Endothelial cell of umbilical vein (primary cell): ENCODE results near the gene ARHGEF39. TPM values are rescaled to one million over a fixed set of nuclear protein-coding genes. Genes with fewer than 3 reads are reported as not detected.
A peak's percentile ranks its signal among the peaks of the same experiment; 100 is the strongest.

Source experiments
- BruUV-seq: library from RNA; stranded (reverse); fragments of 400-500 nt; replicated peaks from 2 replicates; lab custom pipeline; 2021; lab: Mats Ljungman, UMichigan
- CTCF ChIA-PET: fragments of 300-600, 350-600 bp; sonication (Branson Sonifier 250); formaldehyde crosslinking; loops from one replicate; lab custom pipeline; 2021; ENCODE audit warnings: antibody characterized with exemption, inconsistent platforms; lab: Charles Lee
- POLR2A ChIA-PET: fragments of 300-600, 350-600 bp; sonication (Branson Sonifier 250); formaldehyde crosslinking; loops from one replicate; lab custom pipeline; 2021; ENCODE audit warnings: antibody characterized with exemption, inconsistent platforms; lab: Charles Lee
- DNase-seq: peaks from one replicate; pipeline ENCODE4 v3.0.0-alpha.2; 2011; ENCODE audit warnings: low read depth, low spot score
- FAIRE-seq: peaks from 2 replicates; lab custom pipeline; 2011; peaks lifted over from hg19 to GRCh38; lab: Jason Lieb, UNC
- H2AFZ ChIP-seq: 2 replicates; pipeline ENCODE4 v1.6.0; 2012; ENCODE audit warnings: low read depth, low read length, control low read depth, inconsistent platforms
- H3K27ac ChIP-seq: 2 replicates; pipeline ENCODE4 v1.5.1; 2011; ENCODE audit warnings: low read depth, mild to moderate bottlenecking, control low read depth, low read length, moderate library complexity; ENCODE audit not compliant: insufficient read depth
- H3K27me3 ChIP-seq, 2 experiments: 2 replicates each; pipeline versions ENCODE4 v1.6.0 to v1.6.1; 2011; ENCODE audit warnings: low read length in 2 of 2, mixed read lengths in 1 of 2; ENCODE audit not compliant: control insufficient read depth in 2 of 2, insufficient read depth in 2 of 2
- H3K36me3 ChIP-seq, 2 experiments: 2 replicates in 1 of 2; 3 replicates in 1 of 2; pipeline ENCODE4 v1.5.1; 2011; ENCODE audit warnings: low read length in 2 of 2, mild to moderate bottlenecking in 1 of 2, moderate library complexity in 1 of 2; ENCODE audit not compliant: control insufficient read depth in 2 of 2, insufficient read depth in 2 of 2; ENCODE audit errors: extremely low read depth in 1 of 2
- H3K4me1 ChIP-seq: 3 replicates; pipeline ENCODE4 v1.5.1; 2011; ENCODE audit warnings: mild to moderate bottlenecking, low read length; ENCODE audit not compliant: control insufficient read depth, insufficient read depth; ENCODE audit errors: extremely low read depth
- H3K4me2 ChIP-seq: 2 replicates; pipeline ENCODE4 v1.6.1; 2011; ENCODE audit warnings: low read length, control low read depth, mixed read lengths; ENCODE audit not compliant: insufficient read depth
- H3K4me3 ChIP-seq, 3 experiments: fragments of 200-600 bp in 1 of 3; sonication (generic), shearing (Covaris generic) in 1 of 3; replicated peaks in 1 of 3; 2 replicates each; pipeline ENCODE4 v1.5.1; 2011 to 2016; ENCODE audit warnings: control low read depth in 3 of 3, low read length in 3 of 3, mild to moderate bottlenecking in 2 of 3, inconsistent platforms in 1 of 3, low read depth in 1 of 3, moderate library complexity in 1 of 3; ENCODE audit not compliant: insufficient read depth in 1 of 3
- H3K79me2 ChIP-seq: 2 replicates; pipeline ENCODE4 v1.6.0; 2012; ENCODE audit warnings: low read length, inconsistent platforms; ENCODE audit not compliant: control insufficient read depth, insufficient read depth
- H3K9ac ChIP-seq: replicated peaks from 2 replicates; pipeline ENCODE3; 2011; ENCODE audit warnings: low read length, control low read depth; ENCODE audit not compliant: insufficient read depth; ENCODE audit errors: extremely low read depth
- H3K9me1 ChIP-seq: replicated peaks from 3 replicates; pipeline ENCODE4 v1.6.0; 2011; ENCODE audit warnings: mild to moderate bottlenecking, low read length; ENCODE audit not compliant: control insufficient read depth, insufficient read depth; ENCODE audit errors: extremely low read depth
- H3K9me3 ChIP-seq: replicated peaks from 2 replicates; pipeline ENCODE4 v1.5.1; 2012; ENCODE audit warnings: low read length, inconsistent platforms; ENCODE audit not compliant: control insufficient read depth, insufficient read depth
- H4K20me1 ChIP-seq: replicated peaks from 2 replicates; pipeline ENCODE3; 2011; ENCODE audit warnings: mild to moderate bottlenecking, low read length; ENCODE audit not compliant: control insufficient read depth, insufficient read depth; ENCODE audit errors: extremely low read depth
- EZH2 ChIP-seq: IDR thresholded peaks from 2 replicates; pipeline ENCODE4 v1.6.1; 2012; ENCODE audit warnings: borderline replicate concordance, low read depth, mild to moderate bottlenecking, moderate library complexity, low read length, inconsistent platforms; ENCODE audit not compliant: severe bottlenecking
- FOS ChIP-seq: IDR thresholded peaks from 2 replicates; pipeline ENCODE4 v1.6.1; 2011; ENCODE audit warnings: mild to moderate bottlenecking, low read length, moderate library complexity, borderline replicate concordance; ENCODE audit not compliant: insufficient read depth
- GATA2 ChIP-seq: IDR thresholded peaks from 2 replicates; pipeline ENCODE4 v1.7.0; 2011; ENCODE audit warnings: low read depth, mild to moderate bottlenecking, moderate library complexity, mixed read lengths, low read length; ENCODE audit not compliant: insufficient read length, insufficient read depth
- JUN ChIP-seq: IDR thresholded peaks from 2 replicates; pipeline ENCODE4 v1.6.1; 2011; ENCODE audit warnings: borderline replicate concordance, low read depth; ENCODE audit not compliant: insufficient read length, insufficient read depth
- MYC ChIP-seq: IDR thresholded peaks from one replicate; pipeline ENCODE4 v1.6.1; 2011; ENCODE audit warnings: mild to moderate bottlenecking, low read depth, low read length
- POLR2A ChIP-seq: IDR thresholded peaks from 2 replicates; pipeline ENCODE4 v1.6.1; 2012; ENCODE audit warnings: low read depth, mild to moderate bottlenecking, control low read depth, low read length
- POLR2AphosphoS5 ChIP-seq: IDR thresholded peaks from 2 replicates; pipeline ENCODE4 v1.6.1; 2012; ENCODE audit warnings: low read depth, mild to moderate bottlenecking, control low read depth, low read length, moderate library complexity; ENCODE audit not compliant: insufficient read depth
- dilution Hi-C: fragments of 300-500 bp; cut with MboI; formaldehyde crosslinking; loops from one replicate; pipeline ENCODE4 v1.15.0; 2019; ENCODE audit warnings: low sequenced_read_pairs; ENCODE audit not compliant: extremely low pct_ligation_motif_present
- intact Hi-C: fragments of 100-400 bp; cut with micrococcal nuclease; formaldehyde crosslinking; loops from one replicate; pipeline ENCODE4 v1.10.0; 2022
- polyA plus RNA-seq, 4 experiments: library from polyadenylated mRNA; depleted of rRNA in 3 of 4; stranded (reverse) in 3 of 4; unstranded in 1 of 4; fragments of >200 nt; gene quantifications; 2 replicates each; pipeline versions ENCODE4 v1.2.1 to v1.2.3, GENCODE V29; 2011 to 2012; ENCODE audit warnings: missing spikeins in 1 of 4
- total RNA-seq: library from RNA; stranded (reverse); gene quantifications from 2 replicates; pipeline ENCODE4 v1.2.3, GENCODE V29; 2021
- TF ChIP-seq, protein P1 (sequence below), 2 donors: IDR thresholded peaks; 1 replicate in 1 of 2; 2 replicates in 1 of 2; pipeline ENCODE4 v1.5.1; 2011; ENCODE audit warnings: low read length in 2 of 2, mild to moderate bottlenecking in 2 of 2, moderate library complexity in 2 of 2, control low read depth in 1 of 2, inconsistent platforms in 1 of 2, low read depth in 1 of 2; ENCODE audit not compliant: insufficient read depth in 1 of 2; ENCODE audit errors: extremely low read depth in 1 of 2
- TF ChIP-seq, protein P2 (sequence below): IDR thresholded peaks from 2 replicates; pipeline ENCODE4 v1.6.1; 2011; ENCODE audit not compliant: insufficient read depth, insufficient read length

Gene ARHGEF39
- total and polyA plus RNA-seq, 2 donors (not counting 3 experiments of a cell fraction or from before 2014, with no cell fraction given): 4.7 to 6.5 TPM

DNA sequence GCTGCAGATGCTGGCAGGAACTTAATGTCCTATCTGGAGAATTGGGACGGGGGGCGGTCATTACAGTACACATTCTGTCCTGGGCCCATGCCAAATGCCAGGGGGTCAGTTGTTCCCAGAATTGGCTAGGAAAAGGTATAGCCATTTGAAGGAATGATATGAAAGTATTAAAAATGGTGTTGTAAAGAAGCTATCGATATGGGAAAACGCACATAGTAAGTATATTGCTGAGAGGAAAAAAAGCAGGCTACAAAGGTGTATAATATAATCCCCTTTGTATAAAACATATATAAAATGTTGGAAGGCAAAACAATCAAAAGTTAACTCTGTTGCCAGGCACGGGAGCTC lies 450 bp upstream of the ARHGEF39 start:
- no peaks in the 10 kb centered on the region for H3K27me3 ChIP-seq
- intact Hi-C loops (no loop called here), dilution Hi-C loops (no loop called here)
- TF ChIP-seq, protein P1, sequence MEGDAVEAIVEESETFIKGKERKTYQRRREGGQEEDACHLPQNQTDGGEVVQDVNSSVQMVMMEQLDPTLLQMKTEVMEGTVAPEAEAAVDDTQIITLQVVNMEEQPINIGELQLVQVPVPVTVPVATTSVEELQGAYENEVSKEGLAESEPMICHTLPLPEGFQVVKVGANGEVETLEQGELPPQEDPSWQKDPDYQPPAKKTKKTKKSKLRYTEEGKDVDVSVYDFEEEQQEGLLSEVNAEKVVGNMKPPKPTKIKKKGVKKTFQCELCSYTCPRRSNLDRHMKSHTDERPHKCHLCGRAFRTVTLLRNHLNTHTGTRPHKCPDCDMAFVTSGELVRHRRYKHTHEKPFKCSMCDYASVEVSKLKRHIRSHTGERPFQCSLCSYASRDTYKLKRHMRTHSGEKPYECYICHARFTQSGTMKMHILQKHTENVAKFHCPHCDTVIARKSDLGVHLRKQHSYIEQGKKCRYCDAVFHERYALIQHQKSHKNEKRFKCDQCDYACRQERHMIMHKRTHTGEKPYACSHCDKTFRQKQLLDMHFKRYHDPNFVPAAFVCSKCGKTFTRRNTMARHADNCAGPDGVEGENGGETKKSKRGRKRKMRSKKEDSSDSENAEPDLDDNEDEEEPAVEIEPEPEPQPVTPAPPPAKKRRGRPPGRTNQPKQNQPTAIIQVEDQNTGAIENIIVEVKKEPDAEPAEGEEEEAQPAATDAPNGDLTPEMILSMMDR (IDR thresholded peaks at IDR 0.05; ENCODE audit: extremely low read depth in 1 of 2, insufficient read depth in 1 of 2, low read depth in 1 of 2, low read length in 2 of 2): no peak
- TF ChIP-seq JUN (no peak), MYC (no peak)
- H3K4me2 ChIP-seq: peak overlapping the region; percentile 84
- no TSS peak for BruUV-seq
- ChIA-PET POLR2A (interaction anchor here (1.5 kb wide), 1 partner anchor 25 kb away, joined by 5 read pairs; no protein-coding TSS in a partner anchor), CTCF (interaction anchor here (1.2 to 10.0 kb wide), 5 partner anchors 10 to 63 kb away, joined by 3 to 227 read pairs (median 7); partner anchors contain the start of gene TPM2)
- H4K20me1 ChIP-seq: no peaks in the 10 kb centered on the region
- H2AFZ ChIP-seq: peak overlapping the region; percentile 86
- peaks cover 18% of the 10 kb centered on the region for H3K4me1 ChIP-seq
- peak overlapping the region; percentile 31 to 67 (median 43) for H3K4me3 ChIP-seq
- no peak for FAIRE-seq
- H3K9me3 ChIP-seq: no peaks in the 10 kb centered on the region
- DNase-seq: no peak
- no peaks in the 10 kb centered on the region for H3K79me2 ChIP-seq
- H3K9me1 ChIP-seq: no peaks in the 10 kb centered on the region
- H3K9ac ChIP-seq: peak overlapping the region; percentile 24
- H3K36me3 ChIP-seq: peaks cover 0 to 5% of the 10 kb centered on the region in 2 experiments
- no peak overlapping the region for H3K27ac ChIP-seq

DNA sequence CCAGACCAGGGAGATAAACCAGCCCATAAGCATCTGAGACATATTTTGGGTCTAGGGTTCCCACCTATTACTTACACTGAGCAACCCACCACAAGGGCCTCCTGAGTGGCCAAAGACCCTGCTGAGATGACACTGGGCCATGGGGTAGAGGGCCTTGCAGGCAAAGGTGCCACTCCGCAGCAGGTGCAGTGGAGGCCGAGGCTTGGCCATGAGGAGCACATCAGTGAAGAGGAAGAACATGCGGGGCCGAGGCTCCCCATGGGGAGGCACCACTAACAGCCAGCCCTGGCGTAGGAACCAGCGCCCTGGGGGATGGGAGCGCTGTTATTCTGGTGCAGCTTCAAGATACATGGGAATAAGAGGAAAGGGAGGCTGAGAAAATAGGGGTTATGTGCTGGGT lies 2.6 kb downstream of the ARHGEF39 start:
- FAIRE-seq (no peak), DNase-seq (no peak)
- Histone ChIP-seq H3K4me1 (peaks cover 27% of the 10 kb centered on the region), H3K9me3 (no peaks in the 10 kb centered on the region), H3K4me3 (no peak overlapping the region), H3K27ac (no peak overlapping the region), H2AFZ (no peak overlapping the region), H3K79me2 (peaks cover 4% of the 10 kb centered on the region), H3K4me2 (no peak overlapping the region), H3K9me1 (no peaks in the 10 kb centered on the region), H3K27me3 (no peaks in the 10 kb centered on the region), H3K9ac (no peak overlapping the region), H3K36me3 (peaks cover 0 to 8% of the 10 kb centered on the region in 2 experiments), H4K20me1 (no peaks in the 10 kb centered on the region)
- TF ChIP-seq MYC (no peak), POLR2A (no peak), JUN (no peak), POLR2AphosphoS5 (no peak), EZH2 (no peak), GATA2 (no peak), FOS (no peak)
- TF ChIP-seq, protein P2, sequence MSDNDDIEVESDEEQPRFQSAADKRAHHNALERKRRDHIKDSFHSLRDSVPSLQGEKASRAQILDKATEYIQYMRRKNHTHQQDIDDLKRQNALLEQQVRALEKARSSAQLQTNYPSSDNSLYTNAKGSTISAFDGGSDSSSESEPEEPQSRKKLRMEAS: no peak
- TF ChIP-seq, protein P1 (IDR thresholded peaks at IDR 0.05; ENCODE audit: extremely low read depth in 1 of 2, insufficient read depth in 1 of 2, low read depth in 1 of 2, low read length in 2 of 2): no peak
- ChIA-PET CTCF (interaction anchor here (0.7 to 10.0 kb wide), 3 partner anchors 11 to 59 kb away, joined by 3 to 227 read pairs (median 4); partner anchors contain the start of genes CA9 and TPM2), POLR2A (no interaction called here)
- dilution Hi-C loops (no loop called here), intact Hi-C loops (no loop called here)
- BruUV-seq: no TSS peak
